Measurements from ENCODE around the gene PHLDB2.

GRCh38 chr3:111867889-111868426 lies 8.9 kb downstream of the PHLDB2 start:
- TF ChIP-seq CTCF (IDR thresholded peaks at IDR 0.05) (no peak), POLR2A (IDR thresholded peaks at IDR 0.05) (no peak)

Measured in uterus (tissue), 2 donors.